HFFc6 (cell line): ENCODE results near the gene CDH23. TPM values are rescaled to one million over a fixed set of nuclear protein-coding genes. Genes with fewer than 3 reads are reported as not detected.

Experiments used
- DNase-seq: peaks from one replicate; pipeline ENCODE4 v3.0.0-alpha.2; 2018
- H3K27ac Mint-ChIP-seq: 2 replicates; pipeline ENCODE4 v1.8.0; 2020; ENCODE audit warnings: mild to moderate bottlenecking, mixed read lengths
- H3K27me3 Mint-ChIP-seq: 2 replicates; pipeline ENCODE4 v1.8.0; 2021; ENCODE audit warnings: mild to moderate bottlenecking, moderate library complexity, mixed read lengths; ENCODE audit not compliant: insufficient read depth
- H3K36me3 Mint-ChIP-seq: 2 replicates; pipeline ENCODE4 v1.8.0; 2021; ENCODE audit warnings: low read depth, mixed read lengths
- H3K4me1 Mint-ChIP-seq: 2 replicates; pipeline ENCODE4 v1.8.0; 2020; ENCODE audit warnings: low read depth, mixed read lengths
- H3K4me3 Mint-ChIP-seq: 2 replicates; pipeline ENCODE4 v1.8.0; 2020; ENCODE audit warnings: mild to moderate bottlenecking, moderate library complexity, mixed read lengths
- H3K9me3 Mint-ChIP-seq: 2 replicates; pipeline ENCODE4 v1.8.0; 2020; ENCODE audit warnings: mild to moderate bottlenecking, mixed read lengths
- CTCF ChIP-seq: fragments of 200-600 bp; sonication (generic); IDR thresholded peaks from 2 replicates; pipeline ENCODE4 v1.5.0; 2021; ENCODE audit warnings: antibody characterized with exemption, mild to moderate bottlenecking
- total RNA-seq, 6 experiments: library from RNA; stranded (reverse); fragmentation: NEBNext Ultra II Directional; extraction: Animal tissue kit (Norgen Biotek cat#: 25700); gene quantifications; 2 replicates in 1 of 6; 3 replicates in 5 of 6; pipeline ENCODE4 v1.2.3, GENCODE V29; 2021

The CDH23 gene
- total RNA-seq, 6 experiments from 2014 or later: 0.02 to 0.11 (median 0.04) TPM; not detected in 2

- no peaks in the 10 kb centered on the region for H3K4me1 Mint-ChIP-seq
- no peak for DNase-seq
- no peak for TF ChIP-seq CTCF
- no peaks in the 10 kb centered on the region for H3K36me3 Mint-ChIP-seq
- H3K27ac Mint-ChIP-seq: no peak overlapping the region
- H3K4me3 Mint-ChIP-seq: no peak overlapping the region
- H3K9me3 Mint-ChIP-seq: no peaks in the 10 kb centered on the region
- peaks cover 38% of the 10 kb centered on the region for H3K27me3 Mint-ChIP-seq
Observed at GRCh38 chr10:71542478-71542877, 145.8 kb downstream of the CDH23 start.

DNA sequence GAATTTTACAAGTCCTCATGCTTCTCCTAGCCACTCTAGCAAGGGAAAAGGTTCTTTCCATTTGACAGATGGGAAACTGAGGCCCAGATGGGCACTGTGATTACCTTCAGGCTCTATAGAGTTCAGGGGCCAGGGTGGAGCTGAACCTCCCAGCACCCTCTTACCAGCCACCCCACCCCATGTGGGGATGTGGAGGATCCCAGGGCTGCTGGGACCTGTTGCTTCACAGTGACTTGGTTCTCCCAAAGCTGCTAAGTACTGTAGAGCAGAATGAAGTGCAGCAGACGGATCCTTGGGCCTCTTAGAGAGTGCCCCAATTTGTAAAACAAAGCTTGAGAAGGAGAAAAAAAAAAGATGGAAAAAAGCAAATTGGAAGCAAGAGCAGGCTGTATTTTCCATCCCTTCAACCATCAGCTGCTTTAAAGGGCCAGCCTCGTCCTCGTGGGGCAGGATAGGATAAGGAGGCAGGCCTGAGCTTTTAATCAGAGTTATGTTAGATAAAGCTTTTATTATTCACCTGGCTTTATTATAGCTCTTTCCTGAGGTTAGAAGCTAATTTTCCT lies 147.0 kb downstream of the CDH23 start:
- Mint-ChIP-seq H3K9me3 (no peaks in the 10 kb centered on the region), H3K4me1 (no peaks in the 10 kb centered on the region), H3K27me3 (peaks cover 34% of the 10 kb centered on the region), H3K27ac (no peak overlapping the region), H3K36me3 (no peaks in the 10 kb centered on the region), H3K4me3 (no peak overlapping the region)
- TF ChIP-seq CTCF: no peak
- DNase-seq: no peak

GRCh38 chr10:71545001-71545400 lies 148.3 kb downstream of the CDH23 start:
- DNase-seq: no peak
- H3K4me3 Mint-ChIP-seq: no peak overlapping the region
- peaks cover 34% of the 10 kb centered on the region for H3K27me3 Mint-ChIP-seq
- no peaks in the 10 kb centered on the region for H3K36me3 Mint-ChIP-seq
- H3K4me1 Mint-ChIP-seq: no peaks in the 10 kb centered on the region
- no peaks in the 10 kb centered on the region for H3K9me3 Mint-ChIP-seq
- no peak overlapping the region for H3K27ac Mint-ChIP-seq
- TF ChIP-seq CTCF: no peak

GRCh38 chr10:71546220-71546619 lies 149.5 kb downstream of the CDH23 start:
- Mint-ChIP-seq H3K9me3 (no peaks in the 10 kb centered on the region), H3K36me3 (no peaks in the 10 kb centered on the region), H3K27ac (no peak overlapping the region), H3K4me3 (no peak overlapping the region), H3K4me1 (no peaks in the 10 kb centered on the region), H3K27me3 (peaks cover 35% of the 10 kb centered on the region)
- no peak for DNase-seq
- no peak for TF ChIP-seq CTCF

- TF ChIP-seq CTCF: no peak
- no peak overlapping the region for H3K27ac Mint-ChIP-seq
- no peaks in the 10 kb centered on the region for H3K4me1 Mint-ChIP-seq
- H3K9me3 Mint-ChIP-seq: no peaks in the 10 kb centered on the region
- DNase-seq: no peak
- no peak overlapping the region for H3K4me3 Mint-ChIP-seq
- H3K27me3 Mint-ChIP-seq: peaks cover 34% of the 10 kb centered on the region
- H3K36me3 Mint-ChIP-seq: no peaks in the 10 kb centered on the region
Observed at GRCh38 chr10:71547312-71547711, 150.6 kb downstream of the CDH23 start.
